ENCODE data around the gene SCAMP4. TPM values are rescaled to one million over a fixed set of nuclear protein-coding genes. Genes with fewer than 3 reads are reported as not detected.

SCAMP4 gene
- total RNA-seq, 1 experiment from 2014 or later, result 69.0 TPM

- H3K4me3 Mint-ChIP-seq, result no peak overlapping the region
- Histone ChIP-seq H3K23me2 (ENCODE audit: insufficient read length, low read depth, low read length, poor library complexity, severe bottlenecking) (peaks cover 2% of the 10 kb centered on the region), H3K9me3 (ENCODE audit: control insufficient read depth, low read depth, low read length) (no peaks in the 10 kb centered on the region), H2BK5ac (ENCODE audit: insufficient read length, low read length) (no peak overlapping the region), H3K23ac (ENCODE audit: insufficient read length, low read depth, low read length) (no peak overlapping the region), H3K9ac (ENCODE audit: extremely low read depth, insufficient read length, low read length) (no peak overlapping the region), H3K4me1 (ENCODE audit: insufficient read depth, low read length) (no peaks in the 10 kb centered on the region), H4K20me1 (ENCODE audit: control insufficient read depth, insufficient read depth, insufficient read length) (no peaks in the 10 kb centered on the region), H3K18ac (ENCODE audit: insufficient read length, low read depth, low read length) (no peak overlapping the region), H3K79me1 (ENCODE audit: insufficient read depth, low read depth, low read length, poor library complexity, severe bottlenecking) (peaks cover 10% of the 10 kb centered on the region), H3T11ph (ENCODE audit: low read length) (no peak overlapping the region), H2BK12ac (ENCODE audit: insufficient read length, low read depth, low read length) (no peak overlapping the region), H3K4me2 (ENCODE audit: insufficient read depth, insufficient read length, low read length) (no peak overlapping the region), H3K27ac (ENCODE audit: insufficient read length, low read depth, low read length) (no peak overlapping the region), H3K4ac (ENCODE audit: low read depth, low read length) (no peak overlapping the region), H3K27me3 (ENCODE audit: insufficient read depth, low read length) (no peaks in the 10 kb centered on the region), H2AK5ac (ENCODE audit: insufficient read length, low read length) (no peak overlapping the region), H3K56ac (ENCODE audit: insufficient read length, low read depth, low read length) (no peak overlapping the region), H2BK20ac (ENCODE audit: low read depth, low read length, poor library complexity, severe bottlenecking) (no peak overlapping the region), H4K8ac (replicated peaks; ENCODE audit: insufficient read length, low read depth, low read length) (no peak overlapping the region), H3K79me2 (ENCODE audit: insufficient read depth, low read length) (peaks cover 38% of the 10 kb centered on the region), H2AFZ (ENCODE audit: low read length) (no peak overlapping the region), H4K5ac (ENCODE audit: insufficient read length, low read depth, low read length) (no peak overlapping the region), H2BK120ac (ENCODE audit: low read depth, low read length, poor library complexity, severe bottlenecking) (no peak overlapping the region), H3K14ac (ENCODE audit: insufficient read depth, low read length) (no peak overlapping the region), H4K91ac (ENCODE audit: insufficient read length, low read depth, low read length) (no peak overlapping the region), H2BK15ac (ENCODE audit: low read depth, low read length) (no peak overlapping the region)
- DNase-seq, result no peak
- peak overlapping the region in 1 of 3 experiments; percentile 44; a peak in 2 of 7 replicates for H3K27ac Mint-ChIP-seq
- H3K36me3 Mint-ChIP-seq (ENCODE audit: insufficient read depth in 1 of 3, low read depth in 3 of 3), result peaks cover 16 to 28% (median 20%) of the 10 kb centered on the region in 3 experiments; a peak in 6 of 7 replicates
- H3K4me1 Mint-ChIP-seq, result peaks cover 4 to 19% of the 10 kb centered on the region in 2 experiments; a peak in 3 of 4 replicates
- WGBS (ENCODE audit: extremely low coverage, insufficient read length, low lambda C conversion rate), result no CpG with 5 or more reads among the region's 32 CpGs
- no peaks in the 10 kb centered on the region for H3K27me3 Mint-ChIP-seq (ENCODE audit: low read depth)
- no peak for TF ChIP-seq CTCF (conservative IDR thresholded peaks at IDR 0.05)
- H3K9me3 Mint-ChIP-seq, result no peaks in the 10 kb centered on the region
Measured at GRCh38 chr19:1953441-1954094, 48.4 kb downstream of the SCAMP4 start.

Data from H9 (cell line).